ENCODE results near the gene CMTM1.
"Not testable (repeated sequence)": the region's sequence is repeated elsewhere in the genome, so short reads cannot be mapped to it uniquely, and the experiment has no call there.

The CMTM1 gene

GRCh38 chr16:66614161-66614802, 48.0 kb downstream of the CMTM1 start:
- DNase-seq (ENCODE audit: low read depth) = no peak

- DNase-seq (ENCODE audit: low read depth) = no peak
Observed at GRCh38 chr16:66616169-66616568, 49.9 kb downstream of the CMTM1 start.

GRCh38 chr16:66616592-66616991, 50.4 kb downstream of the CMTM1 start:
- no peak for DNase-seq (ENCODE audit: low read depth)

- no peak for DNase-seq (ENCODE audit: low read depth)
Observed at GRCh38 chr16:66617010-66617434, 50.8 kb downstream of the CMTM1 start.

GRCh38 chr16:66617728-66618127, 51.5 kb downstream of the CMTM1 start:
- no peak for DNase-seq (ENCODE audit: low read depth)

GRCh38 chr16:66618588-66619375, 52.5 kb downstream of the CMTM1 start:
- no peak for DNase-seq (ENCODE audit: low read depth)

GRCh38 chr16:66619534-66620428, 53.5 kb downstream of the CMTM1 start:
- no peak for DNase-seq (ENCODE audit: low read depth)

- no peak for DNase-seq (ENCODE audit: low read depth)
Observed at GRCh38 chr16:66620429-66620795, 54.2 kb downstream of the CMTM1 start.

GRCh38 chr16:66621973-66622372, 55.7 kb downstream of the CMTM1 start:
- no peak for DNase-seq (ENCODE audit: low read depth)

GRCh38 chr16:66622863-66623262, 56.6 kb downstream of the CMTM1 start:
- DNase-seq (ENCODE audit: low read depth) = no peak

GRCh38 chr16:66623755-66624154, 57.5 kb downstream of the CMTM1 start:
- no peak for DNase-seq (ENCODE audit: low read depth)

GRCh38 chr16:66627611-66628378, 61.6 kb downstream of the CMTM1 start:
- DNase-seq (ENCODE audit: low read depth) = not testable (repeated sequence)
